A549 (cell line): ENCODE data around the gene TNPO3. TPM values are rescaled to one million over a fixed set of nuclear protein-coding genes. Genes with fewer than 3 reads are reported as not detected.

Experiments
- ATAC-seq, 2 experiments: fragments of 200-7000 bp in 1 of 2; fragments of >200 bp in 1 of 2; cut with Nextera tagmentation in 1 of 2; cut with Tn5 transposase in 1 of 2; 3 replicates each; pipeline versions ENCODE4 v1.8.0 to v1.9.1; 2018 to 2020; ENCODE audit warnings: mild to moderate bottlenecking in 1 of 2, moderate library complexity in 1 of 2
- CTCF ChIA-PET: fragments of 300-600 bp; sonication (Branson Sonifier 250); formaldehyde crosslinking; extraction: SDS; loops from one replicate; lab custom pipeline; 2021; ENCODE audit warnings: antibody characterized with exemption, inconsistent platforms; lab: Yijun Ruan, JAX
- POLR2A ChIA-PET: fragments of 350-600 bp; formaldehyde crosslinking; extraction: SDS; loops from one replicate; lab custom pipeline; 2021; ENCODE audit warnings: antibody characterized with exemption, inconsistent platforms; lab: Yijun Ruan, JAX
- DNase-seq, 2 experiments: peaks; one replicate each; pipeline versions ENCODE4 v3.0.0 to v3.0.0-alpha.2; 2011 to 2016; ENCODE audit warnings: low read depth in 1 of 2, low spot score in 1 of 2
- FAIRE-seq: peaks from 2 replicates; lab custom pipeline; 2011; peaks lifted over from hg19 to GRCh38; lab: Jason Lieb, UNC
- H3K27ac ChIP-seq, 2 experiments: fragments of >200 bp; sonication (Bioruptor Twin); formaldehyde crosslinking; 3 replicates each; pipeline ENCODE4 v1.5.1; 2016 to 2017
- H3K4me1 ChIP-seq: fragments of >200 bp; sonication (Bioruptor Twin); formaldehyde crosslinking; 3 replicates; pipeline ENCODE4 v1.6.1; 2016
- H3K4me2 ChIP-seq: fragments of >200 bp; sonication (Bioruptor Twin); formaldehyde crosslinking; 3 replicates; pipeline ENCODE4 v1.6.1; 2016
- H3K4me3 ChIP-seq: fragments of >200 bp; sonication (Bioruptor Twin); formaldehyde crosslinking; 3 replicates; pipeline ENCODE4 v1.5.1; 2016
- H3K9me3 ChIP-seq: fragments of >200 bp; sonication (Bioruptor Twin); formaldehyde crosslinking; 3 replicates; pipeline ENCODE4 v1.6.1; 2016
- ATOH8 ChIP-seq: fragments of 250-450 bp; sonication (Bioruptor Pico); IDR thresholded peaks from 2 replicates; pipeline ENCODE4 v1.5.0; 2020; ENCODE audit warnings: low read depth, mild to moderate bottlenecking, moderate library complexity
- BCL3 ChIP-seq: fragments of >200 bp; sonication (Bioruptor Twin); formaldehyde crosslinking; IDR thresholded peaks from 3 replicates; pipeline ENCODE4 v1.6.1; 2016
- CHD4 ChIP-seq: fragments of 200-600 bp; sonication (generic); IDR thresholded peaks from 2 replicates; pipeline ENCODE4 v1.6.1; 2016; ENCODE audit warnings: antibody characterized with exemption, mild to moderate bottlenecking, borderline replicate concordance
- ESRRA ChIP-seq: fragments of 150-350 bp; IDR thresholded peaks from 2 replicates; pipeline ENCODE4 v1.6.1; 2014; ENCODE audit warnings: mild to moderate bottlenecking, low read length, borderline replicate concordance
- FOXS1 ChIP-seq: fragments of 250-450 bp; sonication (Bioruptor Pico); IDR thresholded peaks from 2 replicates; pipeline ENCODE4 v1.5.0; 2020; ENCODE audit warnings: mild to moderate bottlenecking, moderate library complexity
- HDAC2 ChIP-seq: fragments of 200-600 bp; sonication (generic); IDR thresholded peaks from 2 replicates; pipeline ENCODE4 v1.6.1; 2016
- HOXB13 ChIP-seq: fragments of 250-450 bp; sonication (Bioruptor Pico); IDR thresholded peaks from 2 replicates; pipeline ENCODE4 v1.5.0; 2020; ENCODE audit warnings: low read depth, mild to moderate bottlenecking, moderate library complexity
- HOXB5 ChIP-seq: fragments of 250-450 bp; sonication (Bioruptor Pico); IDR thresholded peaks from 2 replicates; pipeline ENCODE4 v1.5.0; 2020; ENCODE audit warnings: mild to moderate bottlenecking, moderate library complexity
- JUNB ChIP-seq: fragments of >200 bp; sonication (Bioruptor Twin); formaldehyde crosslinking; IDR thresholded peaks from 2 replicates; pipeline ENCODE4 v1.6.1; 2016
- KDM5A ChIP-seq: fragments of 200-600 bp; sonication (generic); IDR thresholded peaks from 2 replicates; pipeline ENCODE4 v1.6.1; 2016; ENCODE audit warnings: antibody characterized with exemption, mild to moderate bottlenecking
- MAZ ChIP-seq: fragments of 150-350 bp; IDR thresholded peaks from 2 replicates; pipeline ENCODE4 v1.6.1; 2014; ENCODE audit warnings: antibody characterized with exemption, low read depth, low read length, borderline replicate concordance
- NFE2L2 ChIP-seq: fragments of 150-350 bp; conservative IDR thresholded peaks from 2 replicates; pipeline ENCODE4 v1.6.1; 2014; ENCODE audit warnings: low read length
- NR3C1 ChIP-seq: fragments of >200 bp; sonication (Bioruptor Twin); formaldehyde crosslinking; IDR thresholded peaks from 3 replicates; pipeline ENCODE4 v1.6.1; 2017
- PBX3 ChIP-seq: IDR thresholded peaks from 2 replicates; pipeline ENCODE4 v1.6.1; 2012
- PHF8 ChIP-seq: fragments of 200-600 bp; sonication (generic); IDR thresholded peaks from 2 replicates; pipeline ENCODE4 v1.6.1; 2016; ENCODE audit warnings: low read depth, mild to moderate bottlenecking, antibody characterized with exemption, moderate library complexity, borderline replicate concordance
- POLR2A ChIP-seq: IDR thresholded peaks from 2 replicates; pipeline ENCODE4 v1.6.1; 2012; ENCODE audit warnings: mild to moderate bottlenecking, low read length
- RARB ChIP-seq: fragments of 250-450 bp; sonication (Bioruptor Pico); IDR thresholded peaks from 2 replicates; pipeline ENCODE4 v1.8.0; 2021; ENCODE audit warnings: mild to moderate bottlenecking, moderate library complexity
- RCOR1 ChIP-seq: fragments of 150-350 bp; IDR thresholded peaks from 2 replicates; pipeline ENCODE4 v1.6.1; 2014; ENCODE audit warnings: antibody characterized with exemption, low read length, low read depth
- RFX5 ChIP-seq: fragments of 450-650 bp; IDR thresholded peaks from 2 replicates; pipeline ENCODE4 v1.7.1; 2014; ENCODE audit warnings: antibody characterized with exemption, mild to moderate bottlenecking, moderate library complexity
- SMC3 ChIP-seq: fragments of >200 bp; sonication (Bioruptor Twin); formaldehyde crosslinking; IDR thresholded peaks from 3 replicates; pipeline ENCODE4 v1.6.1; 2018; ENCODE audit warnings: inconsistent platforms
- SREBF2 ChIP-seq: fragments of 450-650 bp; IDR thresholded peaks from 2 replicates; pipeline ENCODE4 v1.6.1; 2014; ENCODE audit warnings: mild to moderate bottlenecking, moderate library complexity
- USF2 ChIP-seq: fragments of 450-650 bp; IDR thresholded peaks from 2 replicates; pipeline ENCODE4 v1.6.1; 2014; ENCODE audit warnings: antibody characterized with exemption
- ZFP36 ChIP-seq: fragments of 450-650 bp; IDR thresholded peaks from 2 replicates; pipeline ENCODE4 v1.6.1; 2014; ENCODE audit warnings: borderline replicate concordance; ENCODE audit not compliant: partially characterized antibody
- WGBS: methylation state at CpG from one replicate; pipeline ENCODE4 v1.1.6; 2017; ENCODE audit errors: missing lambda C conversion rate; 5-methylcytosine and 5-hydroxymethylcytosine counted together
- polyA plus RNA-seq, 4 experiments: library from polyadenylated mRNA; depleted of rRNA in 3 of 4; stranded (reverse); fragments of >200 nt; fragmentation: RNase III in 1 of 4; extraction: RNeasy Plus Mini Kit Qiagen cat#74134 plus additional on column Dnase treatment in 1 of 4; gene quantifications; 2 replicates in 3 of 4; 3 replicates in 1 of 4; pipeline ENCODE4 v1.2.3, GENCODE V29; 2011 to 2017
- TF ChIP-seq, protein P1 (sequence below): fragments of >200 bp; sonication (Bioruptor Twin); formaldehyde crosslinking; IDR thresholded peaks from 3 replicates; pipeline ENCODE4 v1.5.1; 2016
- TF ChIP-seq, protein P2 (sequence below): fragments of 150-350 bp; IDR thresholded peaks from 2 replicates; pipeline ENCODE4 v1.6.1; 2014; ENCODE audit warnings: low read depth, mild to moderate bottlenecking, low read length

TNPO3 gene
- polyA plus RNA-seq, 2 of the 4 experiments (the other 2 are of a cell fraction), result 43.2 to 66.9 TPM

DNA sequence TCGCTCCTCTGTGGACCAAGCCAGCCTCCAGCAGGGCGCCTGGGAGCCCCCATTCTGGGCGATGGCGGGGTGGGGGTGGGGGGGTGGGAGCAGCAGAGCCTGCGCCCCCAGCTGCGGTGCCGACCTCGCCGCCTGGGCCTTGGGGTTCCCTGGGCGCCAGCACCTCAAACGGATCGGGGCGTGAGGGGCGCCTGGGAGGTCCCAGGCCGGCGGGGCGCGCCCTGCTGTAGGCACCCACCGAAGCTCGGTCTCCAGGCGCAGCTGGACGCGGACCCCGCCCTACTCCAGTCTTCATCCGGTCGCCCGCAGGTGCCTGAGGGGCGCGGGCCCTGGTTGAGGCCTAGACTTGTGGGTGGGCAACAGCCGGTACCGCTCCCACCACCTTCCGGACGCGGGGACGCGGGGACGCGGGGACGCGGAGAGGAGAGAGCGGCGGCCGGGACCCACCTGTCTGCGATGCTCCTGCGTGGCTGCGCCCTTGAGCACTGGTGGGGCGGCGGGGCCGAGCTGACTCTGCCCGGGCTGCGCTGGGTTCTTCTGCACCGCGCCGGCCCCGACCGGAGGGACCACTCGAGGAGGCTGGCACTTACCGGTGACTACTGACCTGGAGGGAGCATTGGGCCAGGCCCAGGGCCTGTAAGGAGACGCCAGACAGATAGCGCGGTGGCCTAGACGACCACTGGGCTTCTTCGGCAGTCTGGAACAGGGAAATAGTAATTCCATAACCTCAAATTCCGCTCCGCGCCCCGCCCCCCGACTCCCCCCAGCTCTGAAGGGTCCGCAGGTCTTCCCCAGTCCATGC, 138.9 kb downstream of the TNPO3 start:
- ATAC-seq, result no peak
- WGBS, result 90% methylated on average over 41 of the region's 69 CpGs
- CTCF ChIA-PET, result interaction anchor here (1.1 kb wide), 1 partner anchor 93 kb away, joined by 3 read pairs; no protein-coding TSS in a partner anchor

DNA sequence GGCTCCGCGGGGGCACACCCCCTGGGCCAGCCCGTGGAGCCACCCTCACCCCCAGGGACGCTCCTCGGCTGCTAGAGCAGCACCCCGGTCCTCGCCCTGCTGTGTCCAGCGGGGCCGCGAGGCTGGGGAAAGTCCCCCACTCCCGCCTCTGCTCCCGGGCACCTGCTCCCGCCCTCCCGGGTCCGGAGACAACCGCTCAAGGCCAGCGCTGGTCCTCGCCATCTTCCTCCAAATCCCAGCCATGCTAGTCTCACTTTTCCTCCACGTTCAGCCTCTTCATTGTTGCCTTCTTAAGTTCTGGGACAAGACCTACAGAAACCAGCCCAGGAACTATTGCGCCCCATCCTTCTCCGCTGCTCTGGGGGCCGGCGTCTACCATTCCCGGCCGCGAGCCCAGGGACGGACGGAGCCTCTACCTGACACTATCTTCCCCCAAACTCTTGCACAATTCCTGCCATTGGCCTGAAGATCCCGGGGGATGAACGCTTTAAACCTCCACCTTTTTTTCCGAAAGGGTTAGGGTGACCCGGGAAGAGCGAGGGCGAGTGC, 139.6 kb downstream of the TNPO3 start:
- no peak overlapping the region for H3K27ac ChIP-seq
- FAIRE-seq, result no peak
- POLR2A ChIA-PET, result no interaction called here
- ATAC-seq, result no peak
- TF ChIP-seq PHF8, result no peak
- no peak for TF ChIP-seq HOXB5 (CRISPR knock-in tag)
- TF ChIP-seq KDM5A, result no peak
- no peak for TF ChIP-seq POLR2A
- TF ChIP-seq MAZ, result no peak
- CTCF ChIA-PET, result interaction anchor here (1.5 kb wide), 1 partner anchor 176 kb away, joined by 3 read pairs; no protein-coding TSS in a partner anchor
- no peak overlapping the region for H3K4me3 ChIP-seq
- WGBS, result 62% methylated on average over 28 of the region's 34 CpGs
- H3K4me2 ChIP-seq, result no peak overlapping the region
- H3K4me1 ChIP-seq, result no peaks in the 10 kb centered on the region
- H3K9me3 ChIP-seq, result no peaks in the 10 kb centered on the region
- DNase-seq, result no peak

More for the DNA sequence above, 138.9 kb downstream of the TNPO3 start:
- Histone ChIP-seq H3K4me3 (no peak overlapping the region), H3K4me1 (no peaks in the 10 kb centered on the region), H3K27ac (no peak overlapping the region)
- TF ChIP-seq ESRRA (no peak), ZFP36 (no peak), RARB (CRISPR knock-in tag) (no peak), MAZ (no peak), RFX5 (no peak), ATOH8 (CRISPR knock-in tag) (no peak), JUNB (no peak), SMC3 (no peak), NFE2L2 (no peak), RCOR1 (no peak), FOXS1 (CRISPR knock-in tag) (no peak), HOXB13 (CRISPR knock-in tag) (no peak), SREBF2 (no peak), CHD4 (no peak), PHF8 (no peak)
- TF ChIP-seq, protein P1, sequence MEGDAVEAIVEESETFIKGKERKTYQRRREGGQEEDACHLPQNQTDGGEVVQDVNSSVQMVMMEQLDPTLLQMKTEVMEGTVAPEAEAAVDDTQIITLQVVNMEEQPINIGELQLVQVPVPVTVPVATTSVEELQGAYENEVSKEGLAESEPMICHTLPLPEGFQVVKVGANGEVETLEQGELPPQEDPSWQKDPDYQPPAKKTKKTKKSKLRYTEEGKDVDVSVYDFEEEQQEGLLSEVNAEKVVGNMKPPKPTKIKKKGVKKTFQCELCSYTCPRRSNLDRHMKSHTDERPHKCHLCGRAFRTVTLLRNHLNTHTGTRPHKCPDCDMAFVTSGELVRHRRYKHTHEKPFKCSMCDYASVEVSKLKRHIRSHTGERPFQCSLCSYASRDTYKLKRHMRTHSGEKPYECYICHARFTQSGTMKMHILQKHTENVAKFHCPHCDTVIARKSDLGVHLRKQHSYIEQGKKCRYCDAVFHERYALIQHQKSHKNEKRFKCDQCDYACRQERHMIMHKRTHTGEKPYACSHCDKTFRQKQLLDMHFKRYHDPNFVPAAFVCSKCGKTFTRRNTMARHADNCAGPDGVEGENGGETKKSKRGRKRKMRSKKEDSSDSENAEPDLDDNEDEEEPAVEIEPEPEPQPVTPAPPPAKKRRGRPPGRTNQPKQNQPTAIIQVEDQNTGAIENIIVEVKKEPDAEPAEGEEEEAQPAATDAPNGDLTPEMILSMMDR, result no peak
- TF ChIP-seq, all 56 proteins: peak for 0
- Histone ChIP-seq H3K4me2 (no peak overlapping the region), H3K9me3 (no peaks in the 10 kb centered on the region)
- POLR2A ChIA-PET, result no interaction called here
- FAIRE-seq (no peak), DNase-seq (no peak)

DNA sequence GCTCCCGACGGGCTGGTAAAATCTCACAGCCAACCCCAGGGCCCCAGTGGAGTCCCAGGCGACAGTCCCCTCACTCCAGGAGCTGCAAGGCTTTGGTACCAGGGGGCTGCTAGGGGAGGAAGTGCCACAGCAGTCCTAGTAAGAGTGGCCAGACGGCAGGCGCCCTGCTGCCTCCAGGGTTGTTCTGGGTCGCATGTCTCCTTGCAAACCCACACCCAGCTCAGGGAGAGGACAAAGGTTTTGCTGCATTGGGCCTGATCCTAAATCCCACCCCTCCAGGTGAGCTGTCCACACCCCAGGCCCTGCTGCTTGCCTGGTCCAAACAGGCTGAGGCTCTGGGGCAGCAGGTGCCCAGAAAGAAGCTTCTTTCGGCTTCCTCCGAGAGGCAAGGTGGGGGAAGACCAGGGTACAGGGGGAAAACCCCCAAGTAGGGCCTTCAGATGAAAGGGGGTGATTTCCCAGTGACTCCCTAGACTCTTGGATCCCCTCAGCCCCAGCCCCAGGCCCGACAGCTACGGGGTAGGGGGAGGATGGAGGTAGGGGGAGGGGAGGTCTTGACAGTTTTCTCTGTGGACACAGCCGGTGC, 140.3 kb downstream of the TNPO3 start:
- CTCF ChIA-PET, result interaction anchor here (1.0 to 1.5 kb wide), 3 partner anchors 15 to 177 kb away, joined by 3 to 4 read pairs (median 3); no protein-coding TSS in a partner anchor
- no peak overlapping the region for H3K4me3 ChIP-seq
- WGBS, result 56% methylated on average over 11 of the region's 11 CpGs

More for the DNA sequence above, 140.3 kb downstream of the TNPO3 start:
- no peak overlapping the region for H3K4me2 ChIP-seq
- H3K4me1 ChIP-seq, result no peaks in the 10 kb centered on the region
- FAIRE-seq (no peak), ATAC-seq (peak in 1 of 2 experiments; percentile 24; a peak in 2 of 6 replicates), DNase-seq (no peak)
- H3K27ac ChIP-seq, result no peak overlapping the region
- no peak for TF ChIP-seq BCL3
- TF ChIP-seq ESRRA, result no peak
- TF ChIP-seq NFE2L2, result no peak
- TF ChIP-seq NR3C1, result no peak
- no peak for TF ChIP-seq PBX3
- no peak for TF ChIP-seq HDAC2
- TF ChIP-seq, protein P2, sequence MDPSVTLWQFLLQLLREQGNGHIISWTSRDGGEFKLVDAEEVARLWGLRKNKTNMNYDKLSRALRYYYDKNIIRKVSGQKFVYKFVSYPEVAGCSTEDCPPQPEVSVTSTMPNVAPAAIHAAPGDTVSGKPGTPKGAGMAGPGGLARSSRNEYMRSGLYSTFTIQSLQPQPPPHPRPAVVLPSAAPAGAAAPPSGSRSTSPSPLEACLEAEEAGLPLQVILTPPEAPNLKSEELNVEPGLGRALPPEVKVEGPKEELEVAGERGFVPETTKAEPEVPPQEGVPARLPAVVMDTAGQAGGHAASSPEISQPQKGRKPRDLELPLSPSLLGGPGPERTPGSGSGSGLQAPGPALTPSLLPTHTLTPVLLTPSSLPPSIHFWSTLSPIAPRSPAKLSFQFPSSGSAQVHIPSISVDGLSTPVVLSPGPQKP, result no peak
- TF ChIP-seq POLR2A, result no peak
- TF ChIP-seq USF2, result no peak
- POLR2A ChIA-PET, result no interaction called here
- H3K9me3 ChIP-seq, result no peaks in the 10 kb centered on the region
